CD8-positive, alpha-beta memory T cell (primary cell): ENCODE results near the gene SPESP1. TPM values are rescaled to one million over a fixed set of nuclear protein-coding genes. Genes with fewer than 3 reads are reported as not detected.
A peak's percentile ranks its signal among the peaks of the same experiment; 100 is the strongest.

Experiments used
- CTCF ChIA-PET: fragments of 350-600 bp; sonication (Branson Sonifier 250); formaldehyde crosslinking; loops from one replicate; lab custom pipeline; 2021; ENCODE audit warnings: antibody characterized with exemption; lab: Charles Lee
- POLR2A ChIA-PET: fragments of 350-600 bp; sonication (Branson Sonifier 250); formaldehyde crosslinking; loops from one replicate; lab custom pipeline; 2021; ENCODE audit warnings: antibody characterized with exemption; lab: Charles Lee
- DNase-seq, 5 donors: peaks; one replicate each; pipeline versions ENCODE4 v3.0.0 to v3.0.0-alpha.2; 2020 to 2022; ENCODE audit warnings: mixed read lengths in 1 of 5
- H3K27ac ChIP-seq: one replicate; pipeline ENCODE4 v1.7.0; 2013; ENCODE audit warnings: low read depth, mild to moderate bottlenecking, low read length, moderate library complexity
- H3K27me3 ChIP-seq: 2 replicates; pipeline ENCODE4 v1.7.0; 2013; ENCODE audit warnings: low read length, mild to moderate bottlenecking; ENCODE audit not compliant: insufficient read depth, poor library complexity, severe bottlenecking
- H3K36me3 ChIP-seq: 2 replicates; pipeline ENCODE4 v1.7.0; 2013; ENCODE audit warnings: mild to moderate bottlenecking, low read length, moderate library complexity; ENCODE audit not compliant: insufficient read depth
- H3K4me1 ChIP-seq: 2 replicates; pipeline ENCODE4 v1.7.0; 2013; ENCODE audit warnings: mild to moderate bottlenecking, low read length, moderate library complexity; ENCODE audit not compliant: insufficient read depth
- H3K4me3 ChIP-seq: 2 replicates; pipeline ENCODE4 v1.7.0; 2013; ENCODE audit warnings: mild to moderate bottlenecking, low read length
- H3K9me3 ChIP-seq: 2 replicates; pipeline ENCODE4 v1.7.0; 2013; ENCODE audit warnings: mild to moderate bottlenecking, low read length
- H3K27ac Mint-ChIP-seq, 8 donors: one replicate each; pipeline ENCODE4 v1.8.0; 2020 to 2021; ENCODE audit warnings: mixed read lengths in 8 of 8, mild to moderate bottlenecking in 6 of 8, inconsistent platforms in 3 of 8, moderate library complexity in 3 of 8
- H3K27me3 Mint-ChIP-seq, 2 donors: one replicate each; pipeline ENCODE4 v1.8.0; 2020 to 2021; ENCODE audit warnings: mixed read lengths in 2 of 2, mild to moderate bottlenecking in 1 of 2, moderate library complexity in 1 of 2
- H3K36me3 Mint-ChIP-seq, 3 donors: one replicate each; pipeline ENCODE4 v1.8.0; 2020 to 2021; ENCODE audit warnings: mixed read lengths in 3 of 3, inconsistent platforms in 1 of 3, mild to moderate bottlenecking in 1 of 3
- H3K4me1 Mint-ChIP-seq, 3 donors: one replicate each; pipeline ENCODE4 v1.8.0; 2020 to 2021; ENCODE audit warnings: mixed read lengths in 3 of 3, inconsistent platforms in 1 of 3, mild to moderate bottlenecking in 1 of 3
- H3K4me3 Mint-ChIP-seq, 7 donors: one replicate each; pipeline ENCODE4 v1.8.0; 2020 to 2021; ENCODE audit warnings: mixed read lengths in 7 of 7, mild to moderate bottlenecking in 6 of 7, moderate library complexity in 4 of 7, inconsistent platforms in 2 of 7
- H3K9me3 Mint-ChIP-seq, 5 donors: one replicate each; pipeline ENCODE4 v1.8.0; 2020 to 2022; ENCODE audit warnings: mixed read lengths in 5 of 5, mild to moderate bottlenecking in 3 of 5, moderate library complexity in 2 of 5, inconsistent platforms in 1 of 5
- polyA plus RNA-seq: library from polyadenylated mRNA; unstranded; fragments of 300-500 nt; fragmentation: Illumina TruSeq; gene quantifications from one replicate; pipeline ENCODE4 v1.2.3, GENCODE V29; 2021
- total RNA-seq, 2 experiments: library from RNA; stranded (reverse); gene quantifications; one replicate each; pipeline ENCODE4 v1.2.3, GENCODE V29; 2021

The SPESP1 gene
- total and polyA plus RNA-seq, 3 experiments from 2014 or later, result 0.63 to 1.0 (median 0.86) TPM

- no peaks in the 10 kb centered on the region for H3K9me3 ChIP-seq
- ChIA-PET CTCF (no interaction called here), POLR2A (no interaction called here)
- no peaks in the 10 kb centered on the region for H3K4me1 Mint-ChIP-seq
- no peak overlapping the region for H3K27ac Mint-ChIP-seq
- H3K4me1 ChIP-seq, result no peaks in the 10 kb centered on the region
- DNase-seq, result no peak
- H3K9me3 Mint-ChIP-seq, result no peaks in the 10 kb centered on the region
- no peaks in the 10 kb centered on the region for H3K36me3 Mint-ChIP-seq
- peaks cover 6 to 28% of the 10 kb centered on the region in 2 donors for H3K27me3 Mint-ChIP-seq
- no peak overlapping the region for H3K4me3 ChIP-seq
- H3K27ac ChIP-seq, result no peak overlapping the region
- H3K36me3 ChIP-seq, result no peaks in the 10 kb centered on the region
- H3K27me3 ChIP-seq, result no peaks in the 10 kb centered on the region
- no peak overlapping the region for H3K4me3 Mint-ChIP-seq
Observed at GRCh38 chr15:68987676-68988075, 57.4 kb downstream of the SPESP1 start.

- ChIA-PET CTCF (no interaction called here), POLR2A (no interaction called here)
- Histone ChIP-seq H3K27ac (no peak overlapping the region), H3K36me3 (no peaks in the 10 kb centered on the region), H3K4me3 (no peak overlapping the region), H3K27me3 (no peaks in the 10 kb centered on the region), H3K9me3 (no peaks in the 10 kb centered on the region), H3K4me1 (no peaks in the 10 kb centered on the region)
- no peak overlapping the region for H3K27ac Mint-ChIP-seq
- H3K27me3 Mint-ChIP-seq, result peaks cover 3 to 21% of the 10 kb centered on the region in 2 donors
- no peak for DNase-seq
- H3K4me3 Mint-ChIP-seq, result no peak overlapping the region
- H3K4me1 Mint-ChIP-seq, result no peaks in the 10 kb centered on the region
- H3K9me3 Mint-ChIP-seq, result no peaks in the 10 kb centered on the region
- no peaks in the 10 kb centered on the region for H3K36me3 Mint-ChIP-seq
Observed at GRCh38 chr15:68989541-68990230, 59.4 kb downstream of the SPESP1 start.

DNA sequence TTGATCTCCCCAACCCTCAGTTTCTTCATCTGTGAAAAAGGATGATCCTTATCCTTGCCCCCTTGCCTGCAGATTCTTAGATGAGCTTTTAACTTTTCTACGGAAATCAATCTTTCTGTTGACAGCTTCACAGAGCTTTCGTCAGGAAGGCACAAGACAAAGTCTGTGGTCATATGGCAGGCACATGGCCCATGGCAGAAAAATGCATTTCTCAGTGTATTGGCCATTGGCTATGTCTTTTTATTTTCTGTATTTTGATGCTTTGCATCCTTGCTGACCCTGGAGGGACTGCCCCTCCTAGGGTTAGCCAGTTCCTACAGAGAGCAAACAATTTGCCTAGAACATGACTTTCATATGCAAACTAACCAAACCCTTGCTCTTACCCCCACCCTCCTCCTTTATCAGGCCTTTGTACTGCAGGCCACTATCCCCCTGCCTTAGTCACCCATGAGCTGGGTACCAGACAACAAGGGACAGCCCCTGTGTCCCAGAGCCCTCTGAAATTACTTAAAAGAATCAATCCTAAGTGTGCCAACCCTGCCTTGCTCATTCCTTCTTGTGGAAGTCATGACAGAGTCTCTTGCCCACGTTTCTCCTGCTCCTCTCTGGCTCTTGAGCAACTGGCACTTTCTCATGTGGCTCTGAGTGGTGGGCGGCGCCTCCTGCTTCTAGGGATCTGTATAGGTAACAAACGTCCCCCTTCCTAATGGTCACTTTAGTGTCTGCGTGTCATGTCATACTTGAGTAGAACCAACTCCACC is 60.1 kb downstream of the SPESP1 start:
- no peaks in the 10 kb centered on the region for H3K9me3 ChIP-seq
- H3K4me1 ChIP-seq, result no peaks in the 10 kb centered on the region
- CTCF ChIA-PET, result no interaction called here
- no peak overlapping the region for H3K27ac ChIP-seq
- peaks cover 3 to 21% of the 10 kb centered on the region in 2 donors for H3K27me3 Mint-ChIP-seq
- no peaks in the 10 kb centered on the region for H3K4me1 Mint-ChIP-seq
- H3K27ac Mint-ChIP-seq, result no peak overlapping the region
- H3K4me3 Mint-ChIP-seq, result no peak overlapping the region
- H3K36me3 ChIP-seq, result no peaks in the 10 kb centered on the region
- no peaks in the 10 kb centered on the region for H3K27me3 ChIP-seq
- DNase-seq, result no peak
- no peak overlapping the region for H3K4me3 ChIP-seq
- POLR2A ChIA-PET, result no interaction called here
- no peaks in the 10 kb centered on the region for H3K36me3 Mint-ChIP-seq
- no peaks in the 10 kb centered on the region for H3K9me3 Mint-ChIP-seq

DNA sequence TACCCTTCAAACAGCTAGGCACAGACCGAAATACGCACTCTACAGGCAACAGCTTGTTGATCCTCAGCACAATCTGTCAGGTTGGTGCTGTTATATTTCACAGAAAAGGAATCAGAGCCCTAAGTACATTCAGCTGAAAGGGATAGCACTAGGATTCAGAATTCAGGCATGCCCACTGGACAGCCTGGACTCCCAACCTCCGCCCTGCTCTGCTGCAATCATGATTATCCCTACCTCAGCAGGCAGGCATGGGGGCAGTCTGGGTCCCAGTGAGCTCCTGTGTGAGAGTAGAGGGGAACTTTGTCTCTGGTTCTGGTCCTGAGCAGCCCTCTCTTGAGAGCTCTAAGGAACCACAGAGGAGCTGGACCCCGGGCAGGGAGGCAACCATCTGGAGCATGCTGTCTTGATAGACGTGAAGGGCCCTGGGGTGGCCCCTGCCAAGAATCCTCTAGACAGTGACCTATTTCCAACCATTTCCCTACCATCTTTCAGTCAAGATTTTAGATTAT is 60.7 kb downstream of the SPESP1 start:
- Histone ChIP-seq H3K27ac (no peak overlapping the region), H3K36me3 (no peaks in the 10 kb centered on the region), H3K4me3 (no peak overlapping the region), H3K4me1 (no peaks in the 10 kb centered on the region), H3K27me3 (no peaks in the 10 kb centered on the region), H3K9me3 (no peaks in the 10 kb centered on the region)
- Mint-ChIP-seq H3K4me3 (no peak overlapping the region), H3K9me3 (no peaks in the 10 kb centered on the region), H3K36me3 (no peaks in the 10 kb centered on the region), H3K27me3 (peaks cover 3 to 21% of the 10 kb centered on the region in 2 donors), H3K27ac (no peak overlapping the region), H3K4me1 (no peaks in the 10 kb centered on the region)
- DNase-seq, result no peak
- ChIA-PET CTCF (no interaction called here), POLR2A (no interaction called here)

DNA sequence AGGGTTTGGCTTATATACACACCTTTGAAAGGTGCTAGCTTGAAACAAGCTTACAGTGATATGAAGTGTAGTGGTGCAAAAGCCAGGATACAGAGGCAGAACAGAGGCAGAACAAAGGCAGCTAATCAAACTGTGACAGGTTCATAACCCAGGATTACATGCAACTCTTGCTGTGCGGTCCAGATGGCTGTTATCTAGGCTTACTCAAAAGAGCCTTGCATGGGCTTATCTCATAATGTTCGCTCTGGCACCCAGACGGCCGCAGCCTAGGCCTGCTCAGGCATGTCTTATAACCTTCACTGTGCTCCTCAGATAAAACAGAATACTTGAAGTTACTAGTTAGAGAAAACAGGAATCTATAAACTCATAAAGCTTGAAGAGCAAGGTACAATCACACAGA is 61.4 kb downstream of the SPESP1 start:
- H3K9me3 Mint-ChIP-seq, result no peaks in the 10 kb centered on the region
- CTCF ChIA-PET, result no interaction called here
- H3K9me3 ChIP-seq, result no peaks in the 10 kb centered on the region
- no peak overlapping the region for H3K4me3 Mint-ChIP-seq
- H3K27me3 Mint-ChIP-seq, result peaks cover 3 to 21% of the 10 kb centered on the region in 2 donors
- H3K27ac Mint-ChIP-seq, result no peak overlapping the region
- no peak for DNase-seq
- H3K4me3 ChIP-seq, result no peak overlapping the region
- no peaks in the 10 kb centered on the region for H3K27me3 ChIP-seq
- H3K36me3 ChIP-seq, result no peaks in the 10 kb centered on the region
- POLR2A ChIA-PET, result no interaction called here
- H3K4me1 ChIP-seq, result no peaks in the 10 kb centered on the region
- H3K4me1 Mint-ChIP-seq, result no peaks in the 10 kb centered on the region
- no peaks in the 10 kb centered on the region for H3K36me3 Mint-ChIP-seq
- no peak overlapping the region for H3K27ac ChIP-seq

DNA sequence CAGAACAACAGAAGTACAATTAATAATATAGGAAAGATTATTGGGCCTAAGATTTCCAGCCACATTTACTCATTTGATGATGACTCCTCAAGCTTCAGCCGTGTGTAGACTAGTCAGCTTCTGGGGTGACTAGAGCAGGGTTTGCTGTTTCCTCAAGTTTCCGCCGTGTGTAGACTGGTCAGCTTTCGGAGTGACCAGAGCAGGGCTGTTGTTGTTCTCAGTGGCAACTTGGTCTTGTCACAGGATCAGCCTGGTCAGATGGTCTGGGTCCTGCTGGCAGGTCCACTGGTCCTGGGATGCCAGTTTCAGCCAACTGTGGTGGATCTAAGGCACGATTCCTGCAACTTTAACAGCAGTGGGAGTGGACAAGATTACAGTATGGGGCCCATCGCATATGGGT is 62.4 kb downstream of the SPESP1 start:
- Histone ChIP-seq H3K27me3 (no peaks in the 10 kb centered on the region), H3K4me3 (no peak overlapping the region), H3K36me3 (no peaks in the 10 kb centered on the region), H3K4me1 (no peaks in the 10 kb centered on the region), H3K9me3 (no peaks in the 10 kb centered on the region), H3K27ac (peak overlapping the region; percentile 33)
- Mint-ChIP-seq H3K4me3 (no peak overlapping the region), H3K9me3 (no peaks in the 10 kb centered on the region), H3K27ac (no peak overlapping the region), H3K4me1 (no peaks in the 10 kb centered on the region), H3K36me3 (no peaks in the 10 kb centered on the region), H3K27me3 (peaks cover 0 to 21% of the 10 kb centered on the region in 2 donors)
- CTCF ChIA-PET, result no interaction called here
- no peak for DNase-seq
- POLR2A ChIA-PET, result no interaction called here

GRCh38 chr15:68993276-68993675 is 63.0 kb downstream of the SPESP1 start:
- H3K9me3 Mint-ChIP-seq, result no peaks in the 10 kb centered on the region
- ChIA-PET POLR2A (no interaction called here), CTCF (no interaction called here)
- no peak overlapping the region for H3K4me3 Mint-ChIP-seq
- DNase-seq, result no peak
- H3K9me3 ChIP-seq, result no peaks in the 10 kb centered on the region
- no peak overlapping the region for H3K4me3 ChIP-seq
- H3K4me1 Mint-ChIP-seq, result no peaks in the 10 kb centered on the region
- no peaks in the 10 kb centered on the region for H3K4me1 ChIP-seq
- H3K27ac ChIP-seq, result no peak overlapping the region
- H3K36me3 ChIP-seq, result no peaks in the 10 kb centered on the region
- H3K27ac Mint-ChIP-seq, result no peak overlapping the region
- no peaks in the 10 kb centered on the region for H3K27me3 ChIP-seq
- no peaks in the 10 kb centered on the region for H3K36me3 Mint-ChIP-seq
- peaks cover 0 to 18% of the 10 kb centered on the region in 2 donors for H3K27me3 Mint-ChIP-seq

- CTCF ChIA-PET, result no interaction called here
- POLR2A ChIA-PET, result no interaction called here
- Mint-ChIP-seq H3K4me1 (no peaks in the 10 kb centered on the region), H3K36me3 (no peaks in the 10 kb centered on the region), H3K4me3 (no peak overlapping the region), H3K27ac (peak overlapping the region in 1 of 8 donors; percentile 1), H3K27me3 (peaks cover 0 to 16% of the 10 kb centered on the region in 2 donors), H3K9me3 (no peaks in the 10 kb centered on the region)
- Histone ChIP-seq H3K36me3 (no peaks in the 10 kb centered on the region), H3K9me3 (no peaks in the 10 kb centered on the region), H3K27ac (no peak overlapping the region), H3K4me3 (no peak overlapping the region), H3K27me3 (no peaks in the 10 kb centered on the region), H3K4me1 (no peaks in the 10 kb centered on the region)
- DNase-seq, result no peak
Observed at GRCh38 chr15:68994149-68994548, 63.8 kb downstream of the SPESP1 start.
